NOMO-1 treated with DMSO at 0.1 percent for 48 hours (cell line): ENCODE results near the gene FOXP4.

ENCODE experiments used
- DNase-seq: peaks from one replicate; lab custom pipeline; 2025; ENCODE audit not compliant: unreplicated experiment; lab: John Stamatoyannopoulos, UW

The FOXP4 gene

DNA sequence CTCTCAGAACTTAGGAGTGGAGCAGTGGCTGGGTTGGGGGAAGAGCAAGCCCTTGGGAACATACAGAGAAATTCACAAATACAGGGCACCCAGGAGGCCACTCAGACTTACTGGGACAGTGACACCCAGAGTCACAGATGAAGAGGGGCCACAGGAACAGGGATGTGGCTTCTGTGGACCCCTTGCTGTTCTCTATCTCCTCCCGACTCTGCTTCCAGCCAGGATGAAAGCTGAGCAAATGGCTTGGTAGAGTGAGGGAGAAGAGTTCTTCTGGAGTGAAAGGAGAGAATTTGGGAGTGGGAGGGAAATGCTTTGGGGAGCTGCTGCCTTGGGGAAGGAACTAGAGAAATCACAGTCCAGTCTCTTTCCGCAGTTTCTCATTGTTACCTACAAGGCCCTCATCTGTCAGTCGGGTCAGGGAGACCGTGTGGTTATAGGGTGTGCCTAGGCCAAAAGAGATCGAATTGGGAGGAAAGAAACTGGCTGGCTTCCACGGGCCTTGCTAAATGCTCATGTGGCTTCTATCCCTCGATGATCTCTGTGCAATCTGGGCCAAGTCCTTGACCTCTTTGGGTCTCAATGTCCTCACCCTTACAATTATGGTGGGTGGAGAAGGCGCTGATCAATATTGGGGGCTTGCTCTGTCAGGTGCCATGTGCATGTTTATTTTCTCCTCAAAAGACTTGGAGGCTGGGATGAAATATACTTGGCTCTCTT, 17.0 kb downstream of the FOXP4 start:
- DNase-seq = no peak

DNA sequence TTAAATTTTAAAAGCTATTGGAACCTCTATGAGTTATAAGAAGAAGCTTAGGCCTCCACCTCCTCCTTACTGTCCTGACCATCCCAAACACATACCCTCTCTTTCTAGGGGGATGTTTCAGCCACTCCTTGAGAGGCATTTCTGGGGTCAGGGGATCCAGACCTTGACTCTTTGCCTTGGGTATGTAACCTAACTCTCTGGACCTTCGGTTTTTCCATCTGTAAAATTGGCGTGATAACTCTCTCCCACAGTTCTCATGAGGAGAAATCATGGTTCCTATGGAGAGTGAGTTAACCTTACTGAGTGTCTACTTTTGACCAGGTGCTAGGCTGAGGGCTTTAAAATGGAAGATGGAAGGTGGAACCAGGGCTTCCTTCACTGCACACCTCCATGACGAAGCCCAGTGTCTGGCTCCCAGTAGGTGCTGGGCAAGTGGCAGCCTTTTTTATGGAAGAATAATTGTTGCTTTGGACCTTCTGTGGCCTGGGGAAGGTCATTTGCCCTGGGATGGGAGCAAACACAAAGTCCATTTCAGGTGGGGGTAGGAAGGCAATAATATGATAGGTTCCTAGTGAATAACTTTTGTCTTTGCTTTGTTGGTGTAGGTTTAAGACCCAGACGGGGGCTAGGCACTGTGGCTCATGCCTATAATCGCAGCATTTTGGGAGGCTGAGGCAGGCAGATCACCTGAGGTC, 18.4 kb downstream of the FOXP4 start:
- DNase-seq = no peak

DNA sequence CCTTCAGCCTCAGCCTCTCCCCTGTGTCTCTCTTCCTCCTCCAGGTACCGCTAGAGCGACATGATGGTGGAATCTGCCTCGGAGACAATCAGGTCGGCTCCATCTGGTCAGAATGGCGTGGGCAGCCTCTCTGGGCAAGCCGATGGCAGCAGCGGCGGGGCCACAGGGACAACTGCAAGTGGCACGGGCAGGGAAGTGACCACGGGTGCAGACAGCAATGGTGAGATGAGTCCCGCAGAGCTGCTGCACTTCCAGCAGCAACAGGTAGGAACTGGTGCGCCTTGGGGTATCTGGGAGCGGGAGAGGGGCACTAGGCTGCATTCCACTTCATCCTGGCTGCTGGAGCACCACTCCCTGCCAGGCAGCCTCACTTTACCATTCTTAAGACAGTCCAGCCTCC, 19.5 kb downstream of the FOXP4 start:
- no peak for DNase-seq

- no peak for DNase-seq
Measured at GRCh38 chr6:41566961-41567360, 20.8 kb downstream of the FOXP4 start.

- no peak for DNase-seq
Measured at GRCh38 chr6:41567684-41568083, 21.5 kb downstream of the FOXP4 start.

- no peak for DNase-seq
Measured at GRCh38 chr6:41568202-41568584, 22.0 kb downstream of the FOXP4 start.

GRCh38 chr6:41568585-41569384, 22.6 kb downstream of the FOXP4 start:
- no peak for DNase-seq

GRCh38 chr6:41570259-41570615, 24.1 kb downstream of the FOXP4 start:
- no peak for DNase-seq

DNA sequence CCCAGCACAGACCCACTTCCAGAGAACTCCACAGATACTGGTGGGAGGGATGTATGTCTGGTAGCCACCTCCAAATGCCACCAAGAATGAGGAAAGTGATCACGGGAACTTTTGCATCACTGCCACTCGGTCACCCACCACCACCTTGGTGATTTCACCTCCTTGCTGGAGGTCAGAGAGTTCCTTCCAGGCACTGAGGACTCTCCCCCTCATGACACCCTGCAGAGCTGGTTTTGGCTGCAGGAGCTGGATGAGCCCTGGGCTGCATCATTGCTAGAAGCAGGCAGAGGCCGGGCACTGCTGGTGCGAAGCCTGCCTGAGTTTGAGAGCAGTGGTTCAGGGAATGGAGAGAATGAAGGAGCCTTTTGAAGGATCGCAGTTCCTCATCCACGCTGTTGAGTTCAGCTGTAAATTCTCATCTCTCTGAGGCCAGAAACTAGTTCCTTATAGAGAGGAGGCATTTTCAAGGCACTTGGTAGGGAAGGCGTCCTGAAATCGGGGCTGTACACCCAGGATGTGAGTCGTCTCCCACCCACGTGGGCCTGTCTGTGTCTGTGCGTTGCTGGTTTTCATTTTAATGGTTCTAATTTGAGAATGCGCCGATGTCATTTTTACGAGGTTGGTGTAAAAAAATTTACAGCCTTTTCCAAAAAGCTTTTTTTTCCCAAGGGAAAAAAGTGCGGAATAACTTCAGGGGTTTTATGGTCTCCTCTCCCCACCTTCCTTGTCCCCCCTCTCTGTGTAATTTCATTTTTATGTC, 25.0 kb downstream of the FOXP4 start:
- DNase-seq = no peak

- no peak for DNase-seq
Measured at GRCh38 chr6:41572613-41573012, 26.4 kb downstream of the FOXP4 start.

DNA sequence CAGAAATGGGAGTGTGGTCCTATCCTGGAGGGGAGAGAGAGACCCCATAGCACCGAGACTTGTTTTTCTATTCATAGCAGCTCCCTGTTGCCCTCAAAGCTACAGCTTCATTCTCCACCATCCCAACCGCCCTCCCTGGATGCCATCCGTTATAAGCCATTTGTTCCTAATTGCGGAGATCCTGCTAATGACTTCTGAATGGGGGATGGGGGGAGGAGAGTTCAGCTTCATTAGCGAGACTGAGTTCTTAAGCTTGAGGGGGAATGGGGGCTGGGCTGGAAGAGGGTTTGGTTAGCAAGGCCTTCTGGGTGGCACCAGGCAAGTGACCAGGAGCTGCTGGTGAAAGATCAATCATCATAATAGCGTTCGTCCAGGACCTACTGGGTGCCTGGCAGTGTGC, 27.1 kb downstream of the FOXP4 start:
- no peak for DNase-seq

DNA sequence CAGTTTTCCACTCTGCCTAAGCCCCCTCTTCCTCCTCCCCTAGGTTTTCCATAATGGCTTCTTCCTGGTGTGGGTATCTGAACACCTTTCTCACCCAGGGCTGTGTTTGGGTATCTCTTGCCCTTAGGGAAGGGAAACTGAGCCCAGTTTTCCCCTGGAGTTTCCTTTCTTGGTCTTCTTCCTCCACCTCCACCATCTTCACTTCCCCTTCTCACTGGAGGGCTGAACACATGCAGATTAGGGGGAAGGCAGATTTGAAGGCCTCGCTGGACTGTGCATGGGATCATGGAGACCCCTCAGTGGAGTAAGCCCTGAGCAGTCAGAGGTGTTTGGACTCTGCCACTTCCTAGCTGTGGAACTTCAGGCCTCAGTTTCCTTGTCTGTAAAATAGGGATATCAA, 27.8 kb downstream of the FOXP4 start:
- DNase-seq = no peak

- DNase-seq = no peak
Measured at GRCh38 chr6:41575598-41575997, 29.4 kb downstream of the FOXP4 start.

GRCh38 chr6:41576667-41577066, 30.5 kb downstream of the FOXP4 start:
- no peak for DNase-seq

DNA sequence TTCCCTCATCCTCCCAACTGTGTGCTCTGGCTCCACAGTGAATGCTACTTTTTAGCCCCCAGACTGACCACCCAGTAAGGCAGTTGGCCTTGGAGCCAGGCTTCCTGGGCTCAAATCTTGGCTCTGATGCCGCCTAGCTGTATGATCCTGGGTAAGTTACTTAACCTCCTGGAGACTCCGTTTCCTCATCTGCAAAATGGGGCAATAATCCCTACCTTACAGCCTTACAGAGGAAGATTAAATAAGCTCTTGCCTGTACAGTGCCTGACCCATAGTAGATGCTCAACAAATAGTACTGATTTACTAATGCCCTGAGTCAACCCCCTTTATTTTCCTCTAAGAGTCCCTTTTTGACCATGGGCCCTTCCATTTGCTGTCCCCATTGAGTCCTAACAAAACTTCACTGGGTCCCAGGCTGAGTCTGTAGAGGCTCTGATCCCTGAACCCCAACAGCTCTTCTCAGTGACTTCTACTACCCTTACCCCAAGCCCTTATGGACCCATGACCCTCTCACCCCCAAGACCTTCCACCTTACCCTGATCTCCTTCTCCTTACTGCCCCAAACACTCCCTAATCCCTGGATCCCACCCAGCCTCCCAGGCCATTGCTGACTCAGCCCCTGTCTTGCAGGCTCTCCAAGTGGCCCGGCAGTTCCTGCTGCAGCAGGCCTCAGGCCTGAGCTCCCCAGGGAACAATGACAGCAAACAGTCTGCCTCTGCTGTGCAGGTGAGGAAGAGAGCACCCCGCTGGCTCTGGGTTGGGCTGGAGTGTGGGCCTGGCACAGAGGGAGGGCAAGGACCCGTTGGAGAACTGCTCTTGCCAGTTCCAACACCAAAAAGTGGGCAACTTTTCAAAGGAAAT, 31.4 kb downstream of the FOXP4 start:
- no peak for DNase-seq

GRCh38 chr6:41578217-41579087, 32.3 kb downstream of the FOXP4 start:
- DNase-seq = no peak

DNA sequence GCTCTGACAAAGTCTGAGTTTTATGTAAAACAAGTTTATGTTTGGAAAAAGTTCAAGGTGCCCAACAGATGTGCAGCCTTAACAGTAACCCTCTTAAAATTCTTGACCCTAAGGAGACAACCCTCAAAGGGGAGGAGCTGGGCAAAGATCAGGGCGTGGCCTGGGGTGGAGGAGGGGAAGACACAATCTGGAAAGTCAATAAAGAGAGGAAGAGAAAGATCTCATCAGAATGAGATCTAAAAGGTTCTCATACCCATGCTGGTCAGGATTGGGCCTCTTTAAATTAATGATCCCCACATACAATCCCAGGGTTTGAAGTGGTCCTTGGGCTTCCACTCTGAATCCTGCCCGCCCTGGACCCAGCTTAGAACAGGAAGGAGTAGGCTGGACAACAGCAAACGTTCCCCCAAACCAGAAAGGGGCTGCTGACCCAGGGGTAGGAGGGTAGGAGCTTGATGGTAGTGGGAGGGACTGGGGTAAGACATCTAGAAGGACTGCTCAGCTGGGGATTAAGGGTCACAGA, 33.0 kb downstream of the FOXP4 start:
- DNase-seq = no peak

GRCh38 chr6:41580690-41581089, 34.5 kb downstream of the FOXP4 start:
- DNase-seq = no peak

- DNase-seq = no peak
Measured at GRCh38 chr6:41581381-41581991, 35.3 kb downstream of the FOXP4 start.
